NT2/D1 (cell line): ENCODE data around the gene HIRA.

Experiments
- SUZ12 ChIP-seq: IDR thresholded peaks from 2 replicates; pipeline ENCODE4 v1.6.1; 2011; ENCODE audit not compliant: insufficient read length, insufficient read depth; ENCODE audit errors: extremely low read depth
- YY1 ChIP-seq: IDR thresholded peaks from 2 replicates; pipeline ENCODE4 v1.6.1; 2011; ENCODE audit not compliant: insufficient read length, insufficient read depth
- ZNF274 ChIP-seq: IDR thresholded peaks from 2 replicates; pipeline ENCODE4 v1.6.1; 2011; ENCODE audit warnings: mild to moderate bottlenecking, low read depth, low read length

- TF ChIP-seq YY1 (no peak), ZNF274 (no peak), SUZ12 (no peak)
Observed at GRCh38 chr22:19406846-19407245, 24.7 kb downstream of the HIRA start.
